HG02678 (cell line): Measurements from ENCODE around the gene ACAN.

Experiments
- ATAC-seq: cut with Tn5 transposase; IDR thresholded peaks from one replicate; pipeline ENCODE4 v1.9.1; 2021; ENCODE audit warnings: mild to moderate bottlenecking, moderate library complexity; ENCODE audit not compliant: unreplicated experiment

Gene ACAN

GRCh38 chr15:88800738-88801137, 2.5 kb upstream of the ACAN start:
- no peak for ATAC-seq

GRCh38 chr15:88802250-88802990, 816 bp upstream of the ACAN start:
- no peak for ATAC-seq

GRCh38 chr15:88802991-88803240, 320 bp upstream of the ACAN start:
- ATAC-seq = no peak

GRCh38 chr15:88803920-88804247, 648 bp downstream of the ACAN start:
- no peak for ATAC-seq

- ATAC-seq = no peak
Measured at GRCh38 chr15:88804257-88804656, 1.0 kb downstream of the ACAN start.

GRCh38 chr15:88805031-88805780, 2.0 kb downstream of the ACAN start:
- no peak for ATAC-seq

- ATAC-seq = no peak
Measured at GRCh38 chr15:88810446-88810845, 7.2 kb downstream of the ACAN start.

- ATAC-seq = no peak
Measured at GRCh38 chr15:88812133-88812532, 8.9 kb downstream of the ACAN start.

GRCh38 chr15:88813960-88814359, 10.7 kb downstream of the ACAN start:
- no peak for ATAC-seq

- no peak for ATAC-seq
Measured at GRCh38 chr15:88814393-88814792, 11.2 kb downstream of the ACAN start.

GRCh38 chr15:88818920-88819319, 15.7 kb downstream of the ACAN start:
- ATAC-seq = no peak

GRCh38 chr15:88821993-88822392, 18.8 kb downstream of the ACAN start:
- no peak for ATAC-seq

GRCh38 chr15:88828791-88829190, 25.6 kb downstream of the ACAN start:
- no peak for ATAC-seq

- no peak for ATAC-seq
Measured at GRCh38 chr15:88830016-88830415, 26.8 kb downstream of the ACAN start.

- ATAC-seq = no peak
Measured at GRCh38 chr15:88832820-88833730, 29.8 kb downstream of the ACAN start.

- no peak for ATAC-seq
Measured at GRCh38 chr15:88833731-88834100, 30.5 kb downstream of the ACAN start.

GRCh38 chr15:88834211-88834812, 31.1 kb downstream of the ACAN start:
- ATAC-seq = no peak

- ATAC-seq = no peak
Measured at GRCh38 chr15:88835119-88835518, 31.9 kb downstream of the ACAN start.

- no peak for ATAC-seq
Measured at GRCh38 chr15:88835646-88836045, 32.4 kb downstream of the ACAN start.

GRCh38 chr15:88838667-88839066, 35.4 kb downstream of the ACAN start:
- ATAC-seq = no peak

- ATAC-seq = no peak
Measured at GRCh38 chr15:88839146-88839545, 35.9 kb downstream of the ACAN start.
